Hippocampal formation (tissue), 2 donors: ENCODE measurements around the gene PPP1R15B.

Experiments
- DNase-seq, 2 donors: peaks; one replicate each; lab custom pipeline; 2025; lab: John Stamatoyannopoulos, UW

PPP1R15B gene

DNA sequence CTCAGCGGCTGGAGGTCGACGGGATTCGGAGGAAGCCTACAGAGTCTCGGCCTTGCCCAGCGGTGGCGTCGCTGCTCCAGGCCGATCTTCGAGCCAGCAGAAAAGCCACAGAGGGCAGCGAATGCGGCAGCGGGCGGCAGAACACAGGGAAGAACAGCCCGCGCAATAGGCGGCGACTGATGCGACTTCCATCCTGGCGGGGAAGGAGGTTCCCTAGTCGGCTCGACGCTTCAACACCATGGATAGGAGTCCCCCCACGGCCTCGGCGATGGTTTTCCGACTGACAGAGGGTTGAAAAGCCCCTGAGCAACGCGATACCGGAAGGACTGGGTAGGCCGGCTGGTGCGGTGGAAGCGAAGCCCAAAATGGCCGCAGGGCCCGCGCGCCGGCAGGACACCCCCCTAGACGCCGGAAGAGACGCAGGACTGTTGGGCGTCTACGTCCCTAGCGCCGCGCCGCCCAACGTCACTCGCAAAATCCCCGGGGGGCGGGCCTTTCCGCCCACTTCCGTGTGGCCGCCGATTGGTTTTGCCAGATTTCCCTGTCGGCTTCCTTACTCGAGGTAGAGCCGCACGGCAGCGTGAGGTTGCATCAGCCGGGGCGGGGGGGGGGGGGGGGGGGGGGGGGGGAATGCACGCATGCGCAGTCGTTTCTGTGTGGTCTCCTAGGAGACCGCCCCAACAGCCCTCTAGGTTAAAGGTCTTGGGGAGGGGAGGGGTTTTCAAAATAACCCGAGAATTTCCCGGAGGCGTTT, at the start of gene PPP1R15B:
Gene PPP1R15B, minus strand, starts transcription at position 367 of the 754 bp plus-strand sequence. CDS start 406 bp downstream, outside the sequence.
- DNase-seq: peak; percentile 97 to 98

DNA sequence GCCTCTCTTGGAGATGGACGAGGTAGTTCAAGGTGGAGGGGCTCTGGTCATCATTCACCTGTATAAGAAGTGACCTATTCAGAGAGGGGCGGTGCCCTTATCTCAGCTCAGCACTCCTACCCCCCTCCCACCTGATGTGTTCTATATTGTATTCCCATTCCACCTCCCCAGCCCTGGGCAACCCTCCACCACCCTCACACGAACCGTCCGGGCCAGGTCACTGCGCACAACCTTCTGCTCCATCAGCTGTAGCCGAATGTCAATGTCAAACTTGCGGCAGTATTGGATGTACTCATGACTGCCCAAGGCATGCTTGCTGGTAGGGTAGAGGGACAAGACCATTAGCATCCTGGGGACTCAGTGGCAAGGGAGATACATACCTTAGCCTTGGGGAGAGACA, 48.7 kb upstream of the PPP1R15B start:
- DNase-seq: no peak

DNA sequence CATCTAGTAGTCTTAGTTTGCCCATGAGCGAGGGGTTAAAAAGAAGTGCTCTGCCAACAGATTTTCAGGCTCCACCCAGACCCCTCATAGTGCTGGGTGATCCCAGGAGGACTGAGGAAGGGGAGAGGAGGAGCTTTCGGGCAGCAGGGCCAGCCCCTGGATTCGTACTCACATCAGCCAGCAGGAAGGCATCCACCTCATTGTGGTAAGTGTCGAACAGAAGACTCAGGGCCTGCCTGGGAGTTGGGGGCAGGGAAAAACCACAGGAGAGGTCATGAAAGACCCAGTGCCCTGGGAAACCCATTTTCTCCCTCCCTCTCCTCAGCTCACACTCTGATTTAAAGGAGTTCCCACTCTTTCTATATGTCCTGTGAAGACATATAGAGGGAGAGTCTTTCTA, 48.1 kb upstream of the PPP1R15B start:
- no peak for DNase-seq

DNA sequence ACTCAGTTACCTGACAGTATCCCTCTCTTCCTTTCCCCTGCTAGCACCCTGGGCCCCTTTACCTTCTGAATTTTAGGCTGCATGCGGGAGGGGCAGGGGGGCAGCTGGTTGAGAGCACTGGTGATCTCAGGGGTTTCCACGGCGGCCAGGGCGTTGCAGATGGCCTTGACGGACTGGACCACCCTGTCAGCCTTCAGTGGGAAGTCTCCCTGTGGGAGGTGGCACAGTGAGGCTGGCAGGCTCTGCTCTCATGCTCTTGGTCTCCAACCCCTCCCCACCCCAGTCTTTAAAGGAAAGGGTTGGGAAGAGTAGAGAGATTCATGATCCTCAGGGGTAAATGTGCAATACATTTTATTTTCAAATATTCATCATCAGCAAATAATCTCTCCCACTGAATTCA, 46.0 kb upstream of the PPP1R15B start:
- no peak for DNase-seq

DNA sequence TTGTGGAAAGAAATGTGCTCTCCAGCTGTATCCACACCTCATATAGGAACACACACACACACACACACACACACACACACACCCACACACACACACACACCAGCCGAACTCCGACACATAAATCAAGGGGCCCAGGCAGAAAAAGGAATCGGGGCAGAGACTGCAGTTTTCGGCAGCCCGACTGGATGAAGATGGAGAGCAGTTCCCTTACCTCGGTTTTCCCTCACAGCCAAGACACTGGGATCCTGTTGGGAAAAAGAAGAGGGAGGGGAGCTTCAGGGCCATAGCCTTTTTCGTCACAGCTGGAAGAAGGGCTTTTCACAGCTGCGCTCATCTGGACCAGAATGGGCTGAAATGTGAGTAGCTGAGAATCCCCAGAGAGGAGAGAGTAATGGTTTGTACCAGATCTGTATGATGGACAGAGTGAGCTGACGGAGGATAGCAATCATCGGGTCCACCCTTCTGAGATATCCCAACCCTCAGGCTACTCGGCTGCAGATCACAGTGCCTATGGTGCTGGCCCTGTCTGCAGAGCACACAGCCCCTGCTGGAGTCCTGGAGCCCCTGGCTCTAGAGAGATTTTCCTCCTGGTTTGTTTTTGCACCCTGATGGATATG, 45.3 kb upstream of the PPP1R15B start:
- no peak for DNase-seq

DNA sequence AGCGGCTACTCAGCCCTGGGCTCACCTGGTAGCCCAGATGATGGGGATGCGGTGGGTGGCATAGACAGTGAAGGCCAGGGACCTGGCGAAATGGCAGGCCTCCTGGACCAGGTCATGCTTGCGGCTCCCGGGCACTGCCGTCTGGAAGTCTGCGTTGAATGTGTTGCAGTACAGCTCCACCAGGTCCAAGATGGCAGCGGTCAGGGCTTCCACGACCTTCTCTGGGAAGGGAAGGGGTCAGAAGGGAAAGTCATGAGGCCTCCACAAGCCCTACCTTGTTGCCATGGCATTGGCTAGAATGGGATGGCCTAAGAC, 44.2 kb upstream of the PPP1R15B start:
- DNase-seq: no peak

DNA sequence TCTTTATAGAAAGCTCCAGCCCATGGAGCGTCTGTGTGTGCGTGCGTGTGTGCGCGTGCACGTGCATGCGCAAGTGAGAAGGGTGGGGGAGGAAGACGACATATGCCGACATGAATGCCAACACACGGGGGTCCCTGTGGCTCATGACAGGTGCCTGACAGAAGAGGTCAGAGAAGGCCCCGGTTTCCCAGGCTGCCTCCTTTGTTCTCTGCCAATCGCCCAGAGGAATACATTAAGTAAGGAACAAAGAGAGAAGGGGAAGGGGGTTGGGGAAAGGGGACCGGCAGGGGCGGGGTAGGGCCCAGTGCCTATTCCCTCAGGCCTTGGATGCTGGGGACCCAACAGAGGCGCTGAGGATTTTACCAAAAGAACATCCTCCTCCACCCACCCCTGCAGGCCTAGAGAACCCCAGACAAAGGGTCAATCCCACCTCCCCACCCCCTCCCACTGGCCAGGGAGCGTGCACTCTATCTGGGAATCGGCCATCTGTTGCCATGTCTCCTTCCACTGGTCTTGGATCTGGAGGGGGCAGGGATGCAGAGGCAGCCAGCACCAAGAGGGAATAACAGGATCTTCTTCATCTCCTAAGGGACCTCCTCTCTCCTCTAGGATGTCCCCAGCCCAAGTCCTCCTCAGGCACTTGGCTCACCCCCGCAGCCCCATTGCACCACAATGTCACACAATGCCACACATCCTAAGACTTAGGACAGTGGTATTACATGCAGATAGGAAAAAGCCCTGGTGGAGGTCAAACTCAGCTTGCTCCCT, 43.6 kb upstream of the PPP1R15B start:
- DNase-seq: no peak

DNA sequence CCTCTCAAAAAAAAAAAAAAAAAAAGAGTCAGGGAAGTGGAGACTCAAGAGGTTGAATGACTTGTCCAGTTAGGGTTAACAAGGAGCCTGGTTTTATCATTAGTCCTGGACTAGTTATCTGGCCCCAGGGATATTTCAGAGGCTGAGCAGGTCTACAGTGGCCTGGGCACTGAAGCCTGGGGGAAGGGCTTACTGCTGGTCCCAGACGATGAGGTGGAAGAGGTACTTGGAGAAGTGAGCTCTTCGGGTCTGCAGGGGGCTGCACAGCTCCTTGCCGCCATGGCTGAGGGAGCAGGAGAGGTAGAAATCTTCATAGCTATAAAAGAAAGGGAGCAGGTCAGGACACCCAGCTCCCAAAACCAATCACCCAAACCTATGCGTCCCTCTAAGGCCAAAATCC, 42.9 kb upstream of the PPP1R15B start:
- DNase-seq: no peak

DNA sequence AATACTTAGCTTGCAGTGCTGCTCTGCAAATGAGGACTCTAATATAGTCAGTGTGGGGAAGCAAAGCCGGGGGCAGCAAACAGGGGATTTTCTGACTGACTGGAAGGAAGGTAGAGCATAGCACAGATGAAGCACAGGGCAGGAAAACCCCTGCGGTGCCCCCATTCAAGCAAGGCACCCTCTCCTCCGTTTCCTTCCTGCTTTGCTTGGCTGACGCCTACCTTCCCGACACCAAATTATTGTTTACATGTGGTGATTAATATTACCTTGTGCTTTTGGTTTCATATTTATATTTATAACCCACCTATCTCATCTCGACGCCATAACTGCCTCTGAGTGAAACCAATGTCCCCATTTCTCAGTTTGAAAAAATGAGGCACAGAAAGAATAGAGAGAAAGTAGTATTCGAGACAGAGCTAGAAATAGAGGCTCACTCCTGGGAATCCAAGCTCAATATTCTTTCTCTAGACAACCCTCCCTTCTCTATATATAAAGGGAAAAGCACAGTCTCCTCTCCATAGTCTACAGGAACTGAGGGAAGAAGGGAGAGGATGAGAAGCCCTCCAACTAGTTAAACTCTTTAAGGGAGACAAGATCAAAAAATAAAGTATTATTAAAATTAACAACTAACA, 41.6 kb upstream of the PPP1R15B start:
- no peak for DNase-seq

DNA sequence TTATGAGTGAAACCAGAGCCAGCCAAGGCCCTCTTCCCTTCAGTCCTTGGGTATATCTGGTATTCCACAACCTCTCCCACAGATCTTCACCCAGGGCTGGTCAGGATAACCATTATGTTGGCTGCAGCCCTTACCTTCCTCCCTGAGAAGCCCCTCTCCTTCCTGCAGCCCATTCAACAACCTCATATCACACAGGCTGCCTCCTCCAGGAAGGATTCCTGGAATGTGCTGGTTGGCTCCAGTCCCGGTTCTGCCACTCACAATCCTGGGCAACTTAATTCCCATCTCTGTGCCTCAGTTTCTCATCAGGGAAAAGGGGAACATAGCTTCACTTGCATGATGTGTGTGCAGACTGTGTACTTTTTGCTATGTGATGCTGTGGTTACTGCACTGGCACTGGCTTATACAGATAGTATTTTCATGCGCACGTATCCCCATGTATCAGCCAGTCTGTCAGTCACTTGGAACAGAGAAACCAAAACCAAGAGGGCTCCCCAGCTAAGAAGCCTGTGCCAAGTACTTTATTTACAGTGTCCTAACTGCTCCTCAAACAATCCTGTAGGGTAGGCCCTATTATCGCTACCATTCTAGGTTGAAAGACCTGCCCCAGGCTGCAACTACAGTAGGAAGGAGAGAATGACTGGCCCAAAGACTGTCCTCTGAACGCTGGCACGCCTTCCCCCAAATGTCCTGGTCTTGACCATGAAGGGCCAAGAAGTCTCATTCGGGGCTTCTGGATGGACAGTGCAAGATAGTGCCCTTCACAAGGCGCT, 39.9 kb upstream of the PPP1R15B start:
- no peak for DNase-seq

DNA sequence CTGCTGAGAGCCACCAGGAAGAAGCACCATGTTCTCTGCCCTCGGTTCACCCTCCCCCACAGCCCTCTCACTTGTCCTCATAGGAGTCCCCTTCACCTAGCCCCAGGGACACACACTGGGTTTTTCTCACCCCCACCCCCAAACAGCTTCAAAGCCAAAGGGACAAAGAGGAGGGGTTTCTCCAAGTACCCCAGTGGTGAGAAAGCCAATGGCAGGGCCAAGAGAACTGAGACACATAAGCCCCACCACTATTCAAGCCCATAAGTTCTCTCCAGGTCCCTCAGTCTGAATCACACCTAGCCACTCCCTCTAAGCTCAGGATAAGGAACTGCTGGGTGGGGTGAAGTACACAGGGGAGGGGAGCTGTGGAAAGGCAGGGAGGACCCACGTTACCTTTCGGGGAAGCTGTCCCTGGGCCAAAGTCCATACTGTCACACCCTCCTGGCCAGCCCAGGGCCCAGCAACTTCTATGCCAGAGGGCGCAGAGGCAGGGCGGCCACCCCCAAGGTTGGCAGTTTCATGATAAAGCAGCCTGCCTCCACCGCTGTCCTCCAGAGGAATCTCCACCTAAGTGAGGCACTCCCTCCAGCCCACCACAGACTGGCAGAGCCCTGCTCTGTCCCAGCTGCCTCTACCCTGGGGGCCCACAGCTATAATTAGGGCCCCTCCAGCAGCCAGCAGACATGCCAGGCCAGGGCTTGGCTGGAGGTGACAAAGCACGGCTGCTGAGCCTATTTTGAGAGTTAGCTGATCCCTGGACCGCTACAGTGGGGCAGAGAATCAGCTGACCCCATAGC, 39.0 kb upstream of the PPP1R15B start:
- no peak for DNase-seq

DNA sequence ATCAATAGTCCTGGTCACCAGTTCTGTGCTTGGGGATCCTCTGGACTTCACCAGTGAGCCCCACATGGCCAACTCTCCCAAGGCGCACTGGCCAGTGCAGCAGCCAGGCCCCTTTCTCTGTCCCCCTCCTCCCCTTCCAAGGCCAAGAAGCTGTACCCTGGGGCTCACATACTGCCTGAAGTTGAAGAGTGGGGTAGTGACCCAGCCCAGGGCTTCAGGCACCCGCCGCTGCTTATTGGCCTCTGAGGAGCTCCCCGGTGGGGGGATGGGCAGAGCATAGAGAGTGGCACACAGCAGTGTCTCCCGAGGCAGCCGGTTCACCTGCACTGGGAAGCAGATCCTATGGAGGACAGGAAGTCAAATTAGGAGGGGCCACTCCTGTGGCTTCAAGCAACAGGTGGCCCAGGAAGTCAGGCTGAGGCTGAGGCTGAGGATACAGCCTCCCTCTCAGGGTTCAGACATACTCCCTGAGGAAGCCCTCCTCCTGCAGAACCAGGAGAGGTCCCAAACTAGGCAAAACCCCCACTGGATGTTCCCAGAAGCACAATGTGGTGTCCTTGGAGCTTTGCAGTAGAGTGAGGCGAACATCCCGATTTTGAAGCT, 38.2 kb upstream of the PPP1R15B start:
- DNase-seq: no peak

DNA sequence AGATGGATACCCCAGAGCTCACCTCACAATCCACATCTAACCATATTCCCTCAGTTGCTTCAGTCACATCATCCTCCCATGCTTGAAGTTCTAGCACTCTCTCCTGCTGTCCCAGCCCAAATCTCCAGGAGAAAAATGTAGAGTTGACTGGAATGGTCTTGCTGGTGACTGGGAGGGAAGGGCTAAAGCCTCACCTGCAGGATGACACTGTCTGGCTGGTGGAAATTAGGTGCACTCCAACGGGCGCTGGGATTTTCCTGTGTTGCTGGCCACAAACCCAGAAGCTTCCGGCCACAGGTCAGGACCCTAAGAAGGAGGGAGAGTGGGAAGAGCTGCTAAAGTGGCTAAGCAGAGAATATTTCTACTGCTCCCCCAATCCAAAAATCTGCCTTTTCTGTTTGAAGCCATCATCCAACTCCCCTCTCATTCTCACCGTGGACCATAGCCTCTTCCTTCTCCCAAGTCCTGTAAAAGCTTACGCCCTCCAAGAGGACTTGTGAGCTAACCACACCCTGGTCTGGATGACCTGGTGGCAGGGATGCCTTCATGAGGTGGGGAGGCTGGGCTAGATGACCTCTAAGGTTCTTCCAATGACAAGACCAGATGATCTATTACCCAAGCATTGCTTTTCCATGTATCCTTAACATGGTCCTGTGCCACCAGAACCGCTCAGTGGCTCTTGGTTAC, 37.5 kb upstream of the PPP1R15B start:
- no peak for DNase-seq

DNA sequence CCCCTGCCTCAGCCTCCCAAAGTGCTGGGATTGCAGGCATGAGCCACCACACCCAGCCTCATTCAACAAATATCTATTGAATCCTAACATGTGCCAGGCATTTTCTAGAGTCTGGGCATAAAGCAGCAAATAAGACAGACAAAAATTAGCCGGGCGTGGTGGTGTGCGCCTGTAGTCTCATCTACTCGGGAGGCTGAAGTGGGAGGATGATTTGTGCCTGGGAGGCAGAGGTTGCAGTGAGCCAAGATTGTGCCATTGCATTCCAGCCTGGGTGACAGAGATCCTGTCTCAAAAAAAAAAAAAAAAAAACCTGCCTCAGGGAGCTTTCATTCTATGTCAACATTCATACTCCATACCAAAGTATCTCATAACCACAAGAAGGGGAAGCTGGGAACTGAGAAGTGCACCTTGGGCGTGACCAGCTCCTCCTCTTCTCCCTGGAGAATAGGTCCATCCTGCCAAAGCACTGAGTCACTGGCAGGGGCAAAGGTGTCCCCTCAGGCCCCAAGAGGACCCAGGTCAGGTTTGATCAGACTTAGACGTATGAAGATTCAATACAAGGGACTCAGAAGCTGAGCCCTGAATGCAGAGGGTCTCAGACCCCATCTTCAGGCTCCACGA, 36.8 kb upstream of the PPP1R15B start:
- no peak for DNase-seq

DNA sequence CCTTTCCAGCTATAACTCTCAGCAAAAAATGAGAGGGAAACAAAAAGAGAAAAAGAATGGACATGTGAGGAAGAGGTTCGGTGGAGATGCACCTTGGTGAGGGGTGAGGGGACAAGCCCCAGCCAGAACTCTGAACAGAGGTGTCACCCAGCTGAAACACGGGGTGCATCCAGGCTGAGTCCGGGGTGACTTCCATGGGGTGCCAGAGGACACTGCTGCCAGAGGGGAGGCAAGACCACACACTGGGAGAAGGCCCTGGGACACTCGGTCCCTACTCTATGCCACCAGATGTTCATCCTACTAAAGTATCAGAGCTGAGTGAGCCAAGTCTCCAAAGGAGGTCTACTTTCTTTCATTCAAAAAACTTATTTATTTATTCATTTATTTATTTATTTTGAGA, 36.1 kb upstream of the PPP1R15B start:
- DNase-seq: no peak

DNA sequence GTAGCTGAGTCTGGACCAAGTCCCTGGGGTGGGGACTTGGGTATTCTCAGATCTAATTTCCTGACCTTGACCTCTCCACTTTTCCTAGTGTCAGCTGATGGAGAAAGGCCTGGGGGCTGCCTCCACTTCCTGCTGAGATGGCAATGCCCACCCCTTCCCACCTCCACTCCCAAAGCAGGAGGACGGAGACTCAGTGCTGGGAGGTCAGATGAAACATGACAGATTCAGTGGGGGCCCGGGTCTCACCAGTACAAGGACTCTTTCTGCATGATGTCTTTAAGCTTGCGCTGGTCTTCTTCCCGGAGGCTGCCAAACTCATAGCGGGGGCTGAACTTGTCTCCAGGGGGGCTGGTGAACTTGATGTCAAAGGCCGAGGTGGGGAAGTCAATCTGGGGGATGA, 35.6 kb upstream of the PPP1R15B start:
- DNase-seq: no peak

DNA sequence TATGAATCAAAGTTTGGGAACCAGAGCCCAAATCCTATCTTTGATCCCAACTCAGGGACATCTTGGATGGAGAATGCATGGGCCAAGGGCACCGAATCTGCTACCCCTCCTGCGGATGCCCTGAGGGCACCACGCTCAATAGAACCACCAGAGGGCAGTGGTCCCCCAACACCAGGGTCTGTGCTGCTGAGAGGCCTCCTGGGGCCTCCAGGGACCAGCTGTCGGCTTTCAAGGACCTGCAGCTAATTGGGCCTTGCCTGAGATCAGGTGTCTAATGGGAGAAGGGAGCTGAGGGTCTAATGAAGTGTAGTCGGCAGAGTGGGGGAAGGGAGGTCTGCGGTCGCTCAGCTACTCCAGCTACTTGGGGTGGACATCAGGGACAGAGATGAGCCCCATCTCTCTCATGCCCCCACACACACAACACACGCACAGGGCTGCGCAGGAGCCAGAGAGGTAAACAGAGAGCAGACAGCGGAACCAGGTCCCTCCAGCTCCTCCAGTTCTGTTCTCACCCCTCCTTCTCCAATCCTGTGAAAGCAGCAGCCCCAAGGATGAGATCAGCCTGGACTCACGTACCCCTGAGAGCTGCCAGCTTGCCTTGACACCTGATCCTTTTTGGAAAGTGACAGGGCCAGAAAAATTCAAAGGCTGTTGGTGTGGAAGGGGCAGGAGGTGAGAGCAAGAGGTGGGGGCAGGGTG, 34.9 kb upstream of the PPP1R15B start:
- peak; percentile 51 to 73 for DNase-seq

DNA sequence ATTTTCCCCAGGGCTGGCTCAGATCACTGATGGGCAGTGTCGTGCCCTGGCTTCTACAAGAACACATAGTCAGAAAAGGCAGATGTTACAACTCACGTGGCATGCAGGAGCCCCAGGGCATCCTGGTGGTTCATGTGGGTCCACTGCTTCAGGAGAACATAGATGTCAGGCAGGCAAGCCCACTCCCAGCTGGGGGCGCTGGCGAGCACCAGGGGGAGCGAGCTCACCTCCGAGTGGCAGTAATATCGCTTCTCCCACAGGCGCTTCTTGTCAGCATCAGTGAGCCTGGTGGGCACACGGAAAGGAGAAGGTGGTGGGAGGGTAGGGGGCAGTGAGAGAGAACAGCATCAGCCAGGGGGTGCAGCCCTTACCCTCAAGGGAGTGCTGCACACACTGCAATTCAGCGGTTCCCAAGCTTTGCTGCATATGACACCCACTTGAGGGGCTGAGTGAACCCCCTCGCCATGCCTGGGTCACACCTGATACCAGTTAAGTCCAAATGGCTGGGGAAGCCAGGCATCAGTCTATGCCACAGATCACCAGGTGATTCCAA, 34.3 kb upstream of the PPP1R15B start:
- DNase-seq: no peak
